SJCRH30 (cell line): ENCODE data around the gene DRD1. TPM values are rescaled to one million over a fixed set of nuclear protein-coding genes. Genes with fewer than 3 reads are reported as not detected.
"Not testable (repeated sequence)": the region's sequence is repeated elsewhere in the genome, so short reads cannot be mapped to it uniquely, and the experiment has no call there.

Source experiments
- DNase-seq, 2 experiments: peaks; one replicate each; pipeline ENCODE4 v3.0.0-alpha.2; 2015 to 2020
- H3K27ac ChIP-seq: fragments of 250-450 bp; sonication (Bioruptor Pico); 2 replicates; pipeline ENCODE4 v1.5.1; 2020; ENCODE audit warnings: mild to moderate bottlenecking, moderate library complexity
- H3K27me3 ChIP-seq: fragments of 250-450 bp; sonication (Bioruptor Pico); 2 replicates; pipeline ENCODE4 v1.5.1; 2020; ENCODE audit warnings: mild to moderate bottlenecking, moderate library complexity
- H3K36me3 ChIP-seq: fragments of 250-450 bp; sonication (Bioruptor Pico); 2 replicates; pipeline ENCODE4 v1.5.1; 2020; ENCODE audit warnings: mild to moderate bottlenecking, moderate library complexity
- H3K4me1 ChIP-seq: fragments of 250-450 bp; sonication (Bioruptor Pico); 2 replicates; pipeline ENCODE4 v1.5.1; 2020; ENCODE audit warnings: mild to moderate bottlenecking, moderate library complexity
- H3K4me3 ChIP-seq: fragments of 250-450 bp; sonication (Bioruptor Pico); 2 replicates; pipeline ENCODE4 v1.5.1; 2020; ENCODE audit warnings: mild to moderate bottlenecking, moderate library complexity
- H3K9me3 ChIP-seq: fragments of 250-450 bp; sonication (Bioruptor Pico); replicated peaks from 2 replicates; pipeline ENCODE4 v1.5.1; 2020; ENCODE audit warnings: mild to moderate bottlenecking, moderate library complexity
- total RNA-seq: library from RNA; depleted of rRNA; stranded (reverse); fragments of >200 nt; shearing (Covaris generic); gene quantifications from 2 replicates; pipeline ENCODE4 v1.2.3, GENCODE V29; 2014

Gene DRD1
- total RNA-seq, 1 experiment from 2014 or later = not detected

DNA sequence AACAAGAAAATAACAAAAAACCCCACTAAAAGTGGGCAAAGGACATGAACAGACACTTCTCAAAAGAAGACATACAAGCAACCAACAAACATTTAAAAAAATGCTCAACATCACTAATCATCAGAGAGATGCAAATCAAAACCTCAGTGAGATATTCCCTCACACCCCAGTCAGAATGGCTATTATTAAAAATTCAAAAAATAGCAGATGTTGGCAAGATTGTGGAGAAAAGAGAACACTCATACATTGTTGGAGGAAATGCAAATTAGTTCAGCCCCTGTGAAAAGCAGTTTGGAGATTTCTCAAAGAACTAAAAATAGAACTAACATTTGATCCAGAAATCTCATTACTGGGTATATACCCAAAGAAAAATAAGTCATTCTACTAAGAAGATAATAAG, 19.4 kb downstream of the DRD1 start:
- not testable (repeated sequence) for H3K4me3 ChIP-seq, DNase-seq, H3K27ac ChIP-seq, H3K27me3 ChIP-seq, H3K9me3 ChIP-seq, H3K4me1 ChIP-seq, H3K36me3 ChIP-seq

DNA sequence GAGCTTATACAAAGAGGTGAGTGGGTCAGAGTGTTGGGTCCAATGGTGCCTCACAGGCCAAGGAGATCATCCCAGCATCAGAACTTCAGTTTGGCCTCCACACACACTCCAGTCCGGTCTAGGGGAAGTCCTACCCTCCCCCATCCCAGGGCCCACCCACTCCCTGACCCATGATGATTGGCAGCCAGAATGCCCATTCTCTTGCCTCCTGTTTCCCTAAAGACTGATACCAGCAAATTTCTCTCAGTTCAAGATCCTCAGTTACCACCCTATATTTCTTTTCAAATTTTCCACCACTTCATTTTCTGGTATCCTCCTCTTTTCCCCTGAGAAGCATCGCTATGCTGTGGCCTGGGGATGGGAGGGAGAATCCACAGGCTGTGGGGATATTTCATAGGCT, 21.9 kb downstream of the DRD1 start:
- Histone ChIP-seq H3K27me3 (no peaks in the 10 kb centered on the region), H3K27ac (no peak overlapping the region), H3K4me3 (no peak overlapping the region), H3K9me3 (peaks cover 7% of the 10 kb centered on the region; the same call in 1 of the 2 replicates), H3K4me1 (no peaks in the 10 kb centered on the region), H3K36me3 (no peaks in the 10 kb centered on the region)
- no peak for DNase-seq

DNA sequence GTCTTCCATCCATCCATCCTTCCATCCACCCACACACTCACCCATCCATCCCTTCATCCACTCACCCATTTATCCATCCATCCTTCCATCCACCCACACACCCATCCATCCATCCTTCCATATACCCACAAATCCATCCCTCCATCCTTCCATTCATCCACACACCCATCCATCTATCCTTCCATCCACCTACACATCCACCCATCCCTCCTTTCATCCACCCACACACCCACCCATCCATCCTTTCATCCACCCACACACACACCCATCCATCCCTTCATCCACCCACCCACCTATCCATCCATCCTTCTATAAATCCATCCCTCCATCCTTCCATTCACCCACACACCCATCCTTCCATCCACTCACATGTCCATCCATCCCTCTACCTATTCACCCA, 23.6 kb downstream of the DRD1 start:
- Histone ChIP-seq H3K4me3 (no peak overlapping the region), H3K27me3 (no peaks in the 10 kb centered on the region), H3K36me3 (no peaks in the 10 kb centered on the region), H3K27ac (no peak overlapping the region), H3K4me1 (no peaks in the 10 kb centered on the region), H3K9me3 (peaks cover 11% of the 10 kb centered on the region)
- DNase-seq = no peak

DNA sequence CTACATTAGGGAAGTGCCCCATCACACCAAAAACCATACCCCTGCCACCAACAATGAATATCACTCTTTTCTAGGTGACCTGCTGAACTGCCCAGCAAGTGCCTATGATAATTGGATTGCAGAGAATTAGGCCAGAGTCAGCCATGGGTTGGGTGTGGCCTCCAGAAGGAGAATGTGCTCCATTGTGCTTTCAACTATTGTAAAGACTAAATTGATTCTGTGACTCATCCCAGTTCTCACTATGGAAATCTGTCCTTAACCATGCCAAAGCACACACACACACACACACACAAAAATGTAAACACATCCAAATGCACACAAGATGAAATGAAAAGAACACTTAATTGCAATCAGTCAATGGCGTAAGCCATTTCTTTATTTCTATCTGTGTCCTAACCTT, 25.7 kb downstream of the DRD1 start:
- no peak overlapping the region for H3K27ac ChIP-seq
- peaks cover 17% of the 10 kb centered on the region for H3K9me3 ChIP-seq
- no peak for DNase-seq

DNA sequence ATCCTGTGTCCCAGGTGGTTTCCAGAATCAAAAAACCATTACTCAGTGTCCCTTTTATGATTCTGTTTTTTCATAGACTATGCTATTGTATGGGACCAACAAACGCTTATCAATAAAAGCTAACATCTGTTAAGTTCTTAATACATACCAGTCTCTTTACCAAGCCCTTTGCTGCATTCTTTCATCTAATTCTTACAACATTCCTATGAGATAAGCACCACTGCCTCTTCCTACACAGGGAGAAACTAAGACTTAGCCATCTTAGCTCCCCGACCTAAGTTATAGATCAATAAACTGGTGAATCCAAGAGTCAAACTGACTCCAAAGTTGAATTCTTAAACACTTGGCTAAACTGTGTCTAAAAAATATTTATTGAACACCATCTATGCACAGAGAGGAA, 26.6 kb downstream of the DRD1 start:
- no peak for DNase-seq

More for the DNA sequence above, 25.7 kb downstream of the DRD1 start:
- no peaks in the 10 kb centered on the region for H3K36me3 ChIP-seq
- H3K4me3 ChIP-seq = no peak overlapping the region
- H3K27me3 ChIP-seq = no peaks in the 10 kb centered on the region
- H3K4me1 ChIP-seq = peaks cover 8% of the 10 kb centered on the region

DNA sequence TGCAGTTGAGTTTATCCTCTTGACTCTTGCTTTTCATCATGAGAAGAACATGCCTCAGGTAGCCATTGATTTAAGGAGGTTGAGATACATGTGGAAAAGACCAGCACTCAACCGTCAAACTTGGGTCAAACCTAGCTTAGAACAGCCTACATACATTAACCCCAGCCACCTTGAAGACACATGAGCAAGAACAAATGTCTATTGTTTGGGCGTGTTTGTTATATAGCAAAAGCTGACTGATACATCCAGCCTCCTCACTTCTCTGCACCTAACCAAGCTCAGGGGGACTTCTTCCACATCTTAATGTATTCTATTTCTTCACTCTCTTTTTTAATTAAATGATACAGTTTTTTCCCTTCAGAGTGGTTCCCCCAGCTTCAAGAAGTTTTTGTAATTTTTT, 28.7 kb downstream of the DRD1 start:
- no peak for DNase-seq
- no peaks in the 10 kb centered on the region for H3K36me3 ChIP-seq

More for the DNA sequence above, 26.6 kb downstream of the DRD1 start:
- Histone ChIP-seq H3K4me3 (no peak overlapping the region), H3K27ac (no peak overlapping the region), H3K36me3 (no peaks in the 10 kb centered on the region), H3K9me3 (peaks cover 17% of the 10 kb centered on the region), H3K4me1 (peaks cover 16% of the 10 kb centered on the region), H3K27me3 (no peaks in the 10 kb centered on the region)

DNA sequence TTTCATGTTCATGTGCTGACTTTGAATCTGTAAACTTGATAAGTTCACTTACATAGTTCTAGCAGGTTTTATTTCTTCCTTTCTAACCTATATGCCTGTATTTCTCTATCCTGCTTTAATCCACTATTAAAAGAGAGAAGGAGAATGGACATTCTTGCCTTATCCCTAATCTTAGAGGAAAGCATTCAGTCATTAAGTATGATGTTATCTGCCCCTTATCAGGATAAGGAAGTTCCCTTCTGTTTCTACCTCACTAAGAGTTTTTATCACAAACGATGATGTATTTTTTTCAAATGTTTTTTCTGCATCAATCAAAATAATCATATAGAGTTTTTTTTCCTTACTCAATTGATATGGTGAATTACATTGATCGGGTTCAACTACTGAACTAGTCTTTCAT, 33.1 kb downstream of the DRD1 start:
- no peak overlapping the region for H3K27ac ChIP-seq
- H3K9me3 ChIP-seq = peaks cover 12% of the 10 kb centered on the region
- no peak overlapping the region for H3K4me3 ChIP-seq
- no peaks in the 10 kb centered on the region for H3K27me3 ChIP-seq
- no peak for DNase-seq
- no peaks in the 10 kb centered on the region for H3K36me3 ChIP-seq
- peaks cover 51% of the 10 kb centered on the region for H3K4me1 ChIP-seq

More for the DNA sequence above, 28.7 kb downstream of the DRD1 start:
- peaks cover 17% of the 10 kb centered on the region for H3K9me3 ChIP-seq
- no peak overlapping the region for H3K27ac ChIP-seq
- no peak overlapping the region for H3K4me3 ChIP-seq
- H3K4me1 ChIP-seq = peaks cover 24% of the 10 kb centered on the region
- H3K27me3 ChIP-seq = no peaks in the 10 kb centered on the region

DNA sequence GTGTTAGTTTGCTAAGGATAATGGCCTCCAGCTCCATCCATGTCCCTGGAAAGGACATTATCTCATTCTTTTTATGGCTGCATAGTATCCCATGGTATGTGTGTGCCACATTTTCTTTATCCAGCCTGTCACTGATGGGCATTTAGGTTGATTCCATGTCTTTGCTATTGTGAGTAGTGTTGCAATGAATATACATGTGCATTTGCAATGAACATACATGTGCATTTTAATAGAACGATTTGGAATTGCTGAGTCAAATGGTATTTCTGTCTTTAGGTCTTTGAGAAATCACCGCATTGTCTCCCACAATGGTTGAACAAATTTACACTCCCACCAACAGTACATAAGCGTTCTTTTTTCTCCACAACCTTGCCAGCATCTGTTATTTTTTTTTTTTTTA, 37.7 kb downstream of the DRD1 start:
- Histone ChIP-seq H3K4me3 (no peak overlapping the region), H3K36me3 (no peaks in the 10 kb centered on the region), H3K4me1 (peaks cover 34% of the 10 kb centered on the region), H3K9me3 (0 out of 2 replicates have a peak, but pooled peaks cover 11% of the 10 kb centered on the region), H3K27ac (no peak overlapping the region), H3K27me3 (no peaks in the 10 kb centered on the region)
- DNase-seq = no peak

DNA sequence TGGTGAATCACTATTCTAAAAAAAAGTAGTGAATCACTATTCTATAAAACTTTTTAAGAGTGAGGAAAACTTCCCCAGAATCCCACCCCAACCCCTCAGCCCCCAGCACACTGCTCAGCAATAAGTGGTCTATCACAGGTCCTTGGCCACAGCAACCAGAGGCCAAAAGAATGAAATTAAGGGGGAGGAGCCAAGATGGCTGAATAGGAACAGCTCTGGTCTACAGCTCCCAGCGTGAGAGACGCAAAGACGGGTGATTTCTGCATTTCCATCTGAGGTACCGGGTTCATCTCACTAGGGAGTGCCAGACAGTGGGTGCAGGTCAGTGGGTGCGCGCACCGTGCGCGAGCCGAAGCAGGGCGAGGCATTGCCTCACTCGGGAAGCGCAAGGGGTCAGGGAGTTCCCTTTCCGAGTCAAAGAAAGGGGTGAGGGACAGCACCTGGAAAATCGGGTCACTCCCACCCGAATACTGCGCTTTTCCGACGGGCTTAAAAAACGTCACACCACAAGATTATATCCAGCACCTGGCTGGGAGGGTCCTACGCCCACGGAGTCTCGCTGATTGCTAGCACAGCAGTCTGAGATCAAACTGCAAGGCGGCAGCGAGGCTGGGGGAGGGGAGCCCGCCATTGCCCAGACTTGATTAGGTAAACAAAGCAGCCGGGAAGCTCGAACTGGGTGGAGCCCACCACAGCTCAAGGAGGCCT, 46.2 kb downstream of the DRD1 start:
- not testable (repeated sequence) for H3K27me3 ChIP-seq, H3K27ac ChIP-seq, H3K4me1 ChIP-seq, DNase-seq, H3K36me3 ChIP-seq, H3K9me3 ChIP-seq
- H3K4me3 ChIP-seq = peak overlapping the region; percentile 39

DNA sequence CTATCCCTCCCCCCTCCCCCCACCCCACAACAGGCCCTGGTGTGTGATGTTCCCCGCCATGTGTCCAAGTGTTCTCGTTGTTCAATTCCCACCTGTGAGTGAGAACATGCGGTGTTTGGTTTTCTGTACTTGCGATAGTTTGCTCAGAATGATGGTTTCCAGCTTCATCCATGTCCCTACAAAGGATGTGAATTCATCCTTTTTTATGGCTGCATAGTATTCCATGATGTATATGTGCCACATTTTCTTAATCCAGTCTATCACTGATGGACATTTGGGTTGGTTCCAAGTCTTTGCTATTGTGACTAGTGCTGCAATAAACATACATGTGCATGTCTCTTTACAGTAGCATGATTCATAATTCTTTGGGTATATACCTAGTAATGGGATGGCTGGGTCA, 48.6 kb downstream of the DRD1 start:
- H3K4me1 ChIP-seq, H3K9me3 ChIP-seq, H3K4me3 ChIP-seq, H3K27me3 ChIP-seq, H3K36me3 ChIP-seq, DNase-seq, H3K27ac ChIP-seq: not testable (repeated sequence)

DNA sequence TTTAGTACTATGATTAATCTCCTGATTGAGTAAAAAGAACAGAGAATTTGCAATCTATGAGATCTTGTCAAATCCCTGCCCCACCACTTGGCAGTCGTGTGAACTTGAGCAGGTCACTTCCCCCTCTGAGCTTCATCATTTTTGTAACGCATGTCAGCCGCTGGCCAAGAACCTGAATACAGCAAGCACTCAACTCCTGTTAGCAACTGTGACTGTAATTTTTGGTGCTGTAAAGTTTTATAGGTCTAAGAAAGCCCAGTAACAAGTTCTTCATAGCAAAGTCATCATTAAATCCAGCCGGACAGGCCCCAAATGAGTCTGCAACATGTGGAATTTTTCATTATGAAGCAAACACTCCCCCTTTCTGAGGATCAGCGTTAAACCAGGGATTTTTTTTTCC, 49.4 kb downstream of the DRD1 start:
- H3K27me3 ChIP-seq = no peaks in the 10 kb centered on the region
- DNase-seq = no peak
- H3K27ac ChIP-seq = no peak overlapping the region
- no peaks in the 10 kb centered on the region for H3K36me3 ChIP-seq
- peaks cover 7% of the 10 kb centered on the region for H3K4me1 ChIP-seq
- H3K4me3 ChIP-seq = no peak overlapping the region
- H3K9me3 ChIP-seq = no peaks in the 10 kb centered on the region

DNA sequence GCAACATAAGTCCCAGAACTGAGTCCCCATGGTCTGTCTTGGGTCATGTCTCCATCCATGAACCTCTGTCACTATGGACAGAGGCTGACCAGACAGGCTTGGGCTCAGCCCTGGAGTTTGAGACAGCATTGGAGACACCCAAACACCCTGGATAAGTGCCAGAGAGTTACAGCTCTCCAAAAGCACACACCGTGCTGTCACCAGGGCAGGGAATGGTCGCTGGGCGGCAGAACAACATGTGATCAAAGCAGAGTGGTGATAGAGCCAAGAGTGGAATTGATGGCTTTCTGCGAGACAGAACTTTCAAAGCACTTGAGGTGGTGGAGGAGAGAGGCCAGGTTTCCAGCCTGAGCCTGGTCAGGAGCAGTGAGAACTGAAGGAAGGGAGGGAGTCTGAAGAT, 50.1 kb downstream of the DRD1 start:
- no peaks in the 10 kb centered on the region for H3K9me3 ChIP-seq
- H3K4me1 ChIP-seq = peaks cover 7% of the 10 kb centered on the region
- H3K27ac ChIP-seq = no peak overlapping the region

DNA sequence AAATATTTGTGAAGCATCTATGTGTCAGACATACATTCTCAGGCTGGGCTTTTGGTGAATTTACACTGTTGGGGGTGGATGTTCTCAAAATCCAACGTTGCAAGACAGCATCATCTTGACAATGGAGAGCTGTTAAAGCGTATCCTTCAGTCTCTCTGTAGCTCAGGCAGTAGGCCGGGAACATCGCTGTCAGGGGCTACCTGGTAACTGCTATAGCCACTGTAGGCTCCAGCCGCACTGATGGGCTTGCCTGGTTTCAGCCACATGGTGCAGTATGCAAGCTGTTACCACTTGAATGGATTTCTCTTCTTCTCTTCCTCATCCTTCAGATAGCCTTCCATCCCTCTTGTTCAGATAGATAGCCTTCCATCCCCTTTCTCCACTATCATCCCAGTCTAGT, 51.7 kb downstream of the DRD1 start:
- Histone ChIP-seq H3K36me3 (no peaks in the 10 kb centered on the region), H3K4me1 (peaks cover 9% of the 10 kb centered on the region), H3K27me3 (no peaks in the 10 kb centered on the region), H3K9me3 (no peaks in the 10 kb centered on the region), H3K4me3 (no peak overlapping the region), H3K27ac (no peak overlapping the region)
- DNase-seq = no peak

More for the DNA sequence above, 50.1 kb downstream of the DRD1 start:
- Histone ChIP-seq H3K27me3 (no peaks in the 10 kb centered on the region), H3K4me3 (no peak overlapping the region), H3K36me3 (no peaks in the 10 kb centered on the region)
- peak in 1 of 2 experiments; percentile 39 for DNase-seq

DNA sequence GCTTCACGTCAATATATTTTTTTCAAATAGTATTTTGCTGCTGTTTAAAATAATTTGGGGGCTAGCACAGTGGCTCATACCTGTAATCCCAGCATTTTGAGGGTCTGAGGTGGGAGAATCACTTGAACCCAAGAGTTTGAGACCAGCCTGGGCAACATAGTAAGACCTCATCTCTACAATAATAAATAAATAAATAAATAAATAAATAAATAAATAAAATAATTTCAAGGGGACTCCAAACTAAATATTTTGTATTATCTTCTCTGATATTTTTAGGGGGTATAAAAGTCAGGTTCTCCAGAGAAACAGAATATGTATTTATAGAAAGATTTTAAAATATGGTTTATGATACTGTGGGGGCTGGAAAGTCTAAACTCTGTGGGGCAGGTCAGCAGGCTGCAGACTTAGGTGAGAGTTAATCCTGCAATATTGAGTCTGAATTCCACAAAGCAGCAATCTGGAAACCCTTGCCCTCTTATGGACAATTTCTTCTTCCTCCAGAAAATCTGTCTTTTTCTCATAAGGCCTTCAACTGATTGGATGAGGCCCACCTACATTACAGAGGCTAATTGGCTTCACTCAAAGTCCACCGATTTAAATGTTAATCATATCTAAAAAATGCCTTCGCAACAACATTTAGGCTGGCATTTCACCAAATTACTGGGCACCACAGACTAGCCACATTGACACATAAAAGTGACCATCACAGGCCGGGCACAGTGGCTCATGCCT, 53.5 kb downstream of the DRD1 start:
- Histone ChIP-seq H3K4me3 (no peak overlapping the region), H3K9me3 (no peaks in the 10 kb centered on the region), H3K27ac (no peak overlapping the region), H3K4me1 (peaks cover 15% of the 10 kb centered on the region), H3K36me3 (no peaks in the 10 kb centered on the region), H3K27me3 (no peaks in the 10 kb centered on the region)
- DNase-seq = no peak
